ENCODE results near the gene SULT1C3.
"Not testable (repeated sequence)": the region's sequence is repeated elsewhere in the genome, so short reads cannot be mapped to it uniquely, and the experiment has no call there.

SULT1C3 gene

DNA sequence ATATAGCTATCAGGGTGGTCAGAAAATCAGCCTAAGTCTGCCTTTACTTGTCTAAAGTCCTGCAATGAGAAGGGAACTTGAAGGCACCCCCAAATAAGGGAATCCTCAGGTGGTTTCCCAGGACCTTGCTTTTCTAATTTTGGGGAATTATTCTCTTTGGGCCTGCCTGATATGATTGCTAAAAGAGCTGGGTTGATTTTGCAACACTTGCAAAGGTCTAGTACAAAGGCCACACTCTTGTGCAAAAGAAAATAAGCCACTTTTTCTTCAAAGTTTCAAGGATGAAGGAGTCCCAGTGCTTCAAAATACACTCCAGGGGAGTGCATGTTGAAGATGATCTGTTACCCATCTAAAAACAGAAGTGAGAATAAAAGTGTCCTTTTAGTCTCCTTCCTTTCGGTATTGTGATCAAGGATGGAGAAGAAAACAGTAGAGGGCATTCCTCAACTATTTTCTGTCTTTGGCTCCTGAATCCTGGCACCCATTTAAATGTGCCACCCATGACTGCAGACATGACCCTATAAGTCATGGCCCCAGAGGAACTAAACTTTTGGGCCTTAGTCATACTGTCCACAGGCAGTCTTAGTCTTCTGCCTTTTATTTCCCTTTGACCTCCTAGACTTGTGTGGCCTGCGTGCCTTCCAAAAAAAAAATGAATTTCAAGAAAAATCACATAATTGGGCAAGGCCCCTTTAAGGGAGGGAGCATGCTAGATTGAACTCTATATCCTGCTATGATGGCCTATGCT, 5.1 kb downstream of the SULT1C3 start:
- DNase-seq (ENCODE audit: low read depth): no peak

DNA sequence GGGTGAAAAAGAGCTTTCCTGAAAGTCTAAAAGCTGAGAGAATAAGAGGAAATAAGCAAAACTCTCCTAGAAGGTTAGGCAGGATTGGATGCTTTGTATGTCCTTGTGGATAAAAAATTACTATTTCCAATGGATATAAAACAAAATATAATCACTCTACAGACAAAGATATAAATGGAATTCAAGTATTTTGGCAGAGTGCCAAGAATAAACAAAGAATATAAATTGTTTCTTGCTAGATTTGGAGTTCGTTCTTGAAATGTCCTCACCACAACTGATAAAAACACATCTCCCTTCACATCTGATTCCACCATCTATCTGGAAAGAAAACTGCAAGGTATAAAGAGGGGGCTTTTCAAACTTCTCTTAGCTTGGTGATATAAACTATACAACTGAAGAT, 13.3 kb downstream of the SULT1C3 start:
- DNase-seq (ENCODE audit: low read depth): no peak

DNA sequence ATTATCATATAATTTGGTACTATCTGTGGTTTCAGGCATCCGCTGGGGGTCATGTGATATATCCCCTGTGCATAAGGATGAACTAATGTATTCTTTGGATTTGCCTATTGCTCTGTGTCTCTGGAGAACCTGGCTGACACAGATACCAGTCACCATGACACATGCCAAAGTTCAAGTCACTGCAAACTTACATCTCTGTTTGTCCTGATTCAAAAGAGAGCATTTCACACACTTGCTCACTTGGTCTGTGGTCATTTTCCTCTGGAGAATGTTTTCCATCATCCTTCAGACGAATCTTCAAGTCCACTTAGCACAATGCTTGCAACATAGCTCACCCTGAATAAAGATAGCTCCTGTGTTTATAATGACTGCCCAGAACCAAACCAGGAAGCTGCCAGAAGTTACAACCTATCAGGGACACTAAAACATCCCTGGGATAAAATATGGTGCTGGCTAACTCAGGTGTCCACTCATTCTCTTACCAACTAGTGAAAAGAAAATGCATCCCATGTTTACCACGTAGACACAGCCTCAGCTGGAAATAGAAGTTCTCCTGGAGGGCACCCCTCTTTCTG, 18.1 kb downstream of the SULT1C3 start:
- no peak for DNase-seq (ENCODE audit: low read depth)

DNA sequence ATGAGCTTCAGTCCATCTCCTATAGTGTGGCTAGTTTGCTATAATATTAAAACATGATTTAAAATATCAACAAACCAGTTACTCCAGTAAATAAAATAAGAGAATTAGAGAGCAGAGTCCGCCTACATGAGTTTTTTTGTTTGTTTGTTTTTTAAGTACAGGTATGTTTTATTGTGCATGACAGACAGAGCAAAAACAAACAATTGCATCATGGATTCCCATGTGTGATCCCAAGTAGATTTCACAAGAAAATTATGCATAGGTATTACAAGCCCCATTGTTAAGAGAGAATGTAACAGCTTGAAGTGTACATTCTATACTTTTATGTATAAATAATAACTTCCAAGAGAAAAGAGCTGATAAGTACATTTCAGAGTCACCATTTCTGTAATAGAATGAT, 21.0 kb downstream of the SULT1C3 start:
- DNase-seq (ENCODE audit: low read depth): no peak

DNA sequence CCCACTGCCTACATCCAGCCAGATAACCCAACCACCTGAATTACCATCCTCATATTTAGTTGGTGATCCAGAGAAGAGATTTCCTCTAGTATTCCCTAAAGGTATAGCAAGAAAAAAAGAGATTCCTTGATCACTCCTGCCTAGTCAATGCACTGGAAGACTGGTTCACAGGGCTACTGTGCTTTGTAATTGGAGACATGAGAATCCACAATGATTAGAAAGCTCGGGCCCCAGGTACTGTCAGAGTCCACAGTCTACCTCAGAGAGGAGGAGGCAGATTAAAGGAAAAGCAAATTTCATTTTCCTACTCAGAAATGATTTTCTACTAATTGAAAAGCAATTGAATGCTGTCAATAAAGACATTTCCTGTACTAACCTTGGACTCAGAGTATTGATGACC, 22.3 kb downstream of the SULT1C3 start:
- DNase-seq (ENCODE audit: low read depth): no peak

DNA sequence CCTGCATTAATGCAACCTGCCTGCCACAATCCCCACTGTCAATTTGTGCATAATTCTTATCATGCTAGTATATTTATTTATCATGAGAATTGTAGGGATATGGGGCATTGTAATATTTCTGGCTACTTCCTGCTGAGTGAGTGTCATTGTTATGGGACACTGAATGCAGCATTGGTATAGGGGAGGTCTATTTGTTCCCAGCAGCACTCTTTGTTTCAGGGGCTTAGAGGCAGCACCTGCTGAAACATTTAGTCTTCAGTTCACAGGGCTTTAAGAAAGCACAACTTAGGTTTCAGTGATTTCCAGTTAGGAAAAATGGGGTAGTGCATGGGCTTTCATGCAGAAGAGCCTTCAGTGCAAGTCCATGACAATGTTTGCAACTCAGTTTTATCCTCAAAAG, 23.6 kb downstream of the SULT1C3 start:
- DNase-seq (ENCODE audit: low read depth): no peak

DNA sequence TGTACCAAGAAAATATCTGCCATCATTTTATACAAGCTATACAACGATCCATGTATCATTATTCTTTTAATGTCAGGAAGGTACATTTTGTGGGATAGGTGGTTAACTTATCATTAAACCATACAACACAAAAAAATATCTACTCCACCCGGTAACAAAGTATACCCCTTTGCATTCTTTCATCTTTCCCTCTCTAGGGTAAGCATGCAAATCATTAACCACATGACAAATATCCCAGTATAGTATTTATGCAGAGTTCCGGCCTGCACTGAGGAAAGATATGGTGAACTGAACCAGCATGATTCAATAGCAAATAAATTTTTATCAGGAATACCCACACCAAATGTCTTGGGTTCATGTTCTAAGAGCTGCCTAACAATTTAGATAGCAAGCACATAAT, 26.4 kb downstream of the SULT1C3 start:
- DNase-seq (ENCODE audit: low read depth): no peak

DNA sequence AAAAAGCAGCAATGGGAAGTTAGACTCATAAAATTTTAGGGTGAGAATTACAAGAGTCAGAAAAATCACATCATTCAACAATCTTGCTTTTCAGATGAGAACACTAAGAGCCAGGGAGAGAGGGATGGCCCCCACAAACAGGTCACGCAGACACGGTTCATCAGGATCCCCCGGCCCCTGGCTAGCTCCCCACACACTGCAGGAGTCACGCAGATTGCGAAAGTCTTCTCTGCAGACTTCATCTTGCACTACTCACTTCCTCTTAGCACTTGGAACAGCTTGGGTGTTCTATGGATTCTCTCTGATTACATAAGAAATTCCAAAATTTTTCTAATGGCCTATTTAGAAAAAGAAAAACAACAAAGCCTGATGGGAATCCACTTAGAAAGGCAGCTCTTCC, 27.3 kb downstream of the SULT1C3 start:
- no peak for DNase-seq (ENCODE audit: low read depth)

DNA sequence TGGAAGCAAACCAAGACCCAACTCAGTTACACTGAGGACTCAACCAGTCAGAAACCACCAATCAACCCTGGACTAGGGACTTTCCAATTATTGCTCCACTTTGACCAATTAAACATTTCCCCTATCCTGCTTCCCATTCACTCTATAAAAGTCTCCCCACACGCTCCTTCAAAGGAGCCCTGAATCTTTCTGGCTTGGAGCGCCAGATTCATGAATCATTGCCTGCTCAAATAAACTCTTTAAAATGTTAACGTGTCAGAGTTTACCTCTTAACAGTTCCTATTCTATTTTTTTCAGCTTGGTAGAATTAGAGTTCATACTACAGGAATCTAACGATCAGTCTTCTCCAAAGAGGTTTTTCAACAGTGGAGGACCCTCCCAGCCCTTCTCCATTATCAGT, 28.2 kb downstream of the SULT1C3 start:
- DNase-seq (ENCODE audit: low read depth): no peak

DNA sequence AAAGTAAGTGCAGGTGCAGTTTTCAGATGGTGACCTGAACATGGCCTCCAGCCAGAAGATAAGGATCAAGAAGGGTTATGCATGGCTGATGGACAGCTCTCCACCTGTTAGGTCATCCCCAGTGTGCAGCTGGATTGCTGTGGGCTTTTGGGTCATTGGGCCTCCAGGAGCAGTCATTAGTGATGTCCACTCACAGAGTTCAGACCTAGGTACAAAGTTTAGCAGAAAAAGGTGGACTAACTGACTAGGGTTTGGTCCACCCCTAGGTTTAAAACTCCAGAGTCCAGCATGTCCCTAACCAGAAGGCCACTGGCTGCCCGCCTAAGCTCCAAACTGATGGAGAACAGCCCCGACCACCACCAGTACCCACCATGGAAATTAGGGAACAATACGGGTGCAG, 30.6 kb downstream of the SULT1C3 start:
- DNase-seq (ENCODE audit: low read depth): no peak

DNA sequence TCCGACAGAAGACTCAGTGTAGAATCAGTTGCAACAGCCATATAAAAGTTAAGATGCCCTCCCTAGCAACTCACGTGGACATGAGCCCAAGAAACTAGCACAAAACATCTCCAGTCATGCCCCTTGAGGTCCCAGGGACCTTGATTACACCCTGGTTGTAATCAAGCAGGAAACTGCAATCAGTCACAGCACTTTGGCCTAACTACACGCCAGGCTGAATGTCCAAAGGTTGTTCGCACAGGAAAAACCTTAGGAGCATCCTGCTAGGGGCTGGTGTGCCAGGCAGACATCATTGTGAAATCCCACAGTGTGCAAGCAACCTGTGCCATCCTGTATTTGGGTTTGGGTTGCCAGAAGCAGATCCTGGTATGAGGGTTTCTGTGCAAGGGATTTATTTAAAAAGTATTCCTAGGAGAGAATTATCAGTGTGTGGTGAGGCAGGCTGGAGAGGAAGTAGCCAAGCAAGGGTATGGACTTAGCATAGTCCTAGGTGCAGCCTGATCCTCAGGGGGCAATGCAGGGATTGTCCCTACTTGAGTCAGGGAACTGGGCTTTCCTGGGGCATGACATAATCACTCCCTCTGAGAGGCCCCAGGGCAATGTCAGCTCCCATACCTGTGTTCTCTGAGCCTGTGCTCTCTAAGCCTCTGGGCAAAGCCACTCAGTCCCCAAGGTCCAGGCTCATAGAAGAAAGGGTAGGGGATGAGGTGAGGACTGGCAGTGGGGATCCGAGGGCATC, 31.2 kb downstream of the SULT1C3 start:
- no peak for DNase-seq (ENCODE audit: low read depth)

DNA sequence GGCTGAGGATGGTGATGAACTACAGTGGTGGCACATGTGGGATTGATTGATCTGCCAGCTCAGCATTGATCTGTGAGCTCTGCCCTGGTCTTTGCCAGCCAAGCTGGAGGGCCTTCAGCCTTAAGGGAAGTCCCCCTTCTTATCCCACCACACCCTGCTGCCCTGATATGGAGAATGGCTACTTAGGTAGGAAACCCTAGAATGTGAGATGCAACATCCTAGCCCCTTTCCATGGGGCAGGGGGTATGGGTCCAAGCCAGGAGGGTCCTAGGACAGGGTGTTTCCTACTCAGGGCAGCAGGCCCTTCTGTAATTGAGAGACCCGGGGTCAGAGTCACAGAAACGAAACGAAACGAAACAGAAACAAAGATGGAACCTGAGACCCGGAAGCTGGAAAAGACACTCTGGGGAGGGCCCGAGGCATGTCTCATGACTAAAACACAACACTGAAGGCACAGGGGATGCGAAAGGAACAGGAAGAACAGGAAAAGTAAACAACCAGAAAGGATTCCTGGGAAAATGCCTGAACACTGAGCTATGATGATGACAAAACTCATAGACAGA, 32.0 kb downstream of the SULT1C3 start:
- DNase-seq (ENCODE audit: low read depth): no peak

DNA sequence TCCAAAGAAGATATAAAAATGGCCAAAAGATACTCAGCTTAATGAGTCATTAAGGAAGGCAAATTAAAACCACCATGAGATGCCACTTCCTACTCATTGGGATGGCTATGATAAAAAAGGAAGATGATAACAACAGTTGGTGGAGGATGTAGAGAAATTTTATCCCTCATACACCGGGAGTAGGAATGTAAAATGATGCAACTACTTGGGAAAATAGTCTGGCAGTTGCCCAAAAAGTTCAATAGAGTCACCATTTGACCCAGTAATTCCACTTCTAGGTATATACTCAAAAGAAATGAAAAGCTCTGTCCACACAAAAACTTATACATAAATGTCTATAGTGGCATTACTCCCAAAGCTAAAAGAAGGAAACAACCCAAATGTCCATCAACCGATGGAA, 38.9 kb downstream of the SULT1C3 start:
- no peak for DNase-seq (ENCODE audit: low read depth)

DNA sequence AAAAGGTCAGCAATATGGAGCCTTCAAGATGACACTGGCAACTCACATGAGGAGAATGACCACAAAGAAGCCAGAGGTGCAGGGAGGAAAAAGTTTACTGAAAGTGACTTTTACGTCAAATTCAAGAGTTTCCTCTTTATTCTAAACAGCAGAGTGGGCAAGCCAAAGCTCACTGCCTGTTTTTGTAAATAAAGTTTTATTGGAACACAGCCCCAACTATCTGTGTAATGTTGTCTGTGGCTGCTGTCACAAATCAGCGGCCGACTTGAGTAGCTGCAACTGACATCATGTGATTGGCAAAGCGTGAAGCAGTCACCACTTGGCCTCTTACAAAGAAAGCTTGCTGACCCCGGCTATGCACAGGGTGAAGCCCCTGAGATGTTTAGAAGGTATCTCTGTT, 39.7 kb downstream of the SULT1C3 start:
- DNase-seq (ENCODE audit: low read depth): no peak

DNA sequence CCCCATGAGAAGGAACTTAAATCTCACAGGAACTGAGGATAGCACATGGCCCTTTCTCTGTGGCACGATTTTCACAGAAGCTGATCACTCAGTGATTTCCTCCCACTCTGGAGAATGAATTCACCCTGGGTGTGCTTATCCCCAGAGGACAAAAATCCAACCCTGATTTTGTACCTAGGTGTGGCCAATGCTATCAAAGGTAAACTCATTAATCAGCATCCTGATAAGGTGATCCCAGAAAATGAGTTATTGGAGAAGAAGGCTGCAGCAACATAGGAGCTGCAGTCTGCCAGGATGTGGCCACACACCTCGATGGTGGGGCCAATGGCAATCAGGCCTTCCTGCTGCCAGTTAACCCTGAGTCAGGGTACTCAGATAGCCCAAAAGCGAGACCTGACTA, 40.7 kb downstream of the SULT1C3 start:
- no peak for DNase-seq (ENCODE audit: low read depth)

DNA sequence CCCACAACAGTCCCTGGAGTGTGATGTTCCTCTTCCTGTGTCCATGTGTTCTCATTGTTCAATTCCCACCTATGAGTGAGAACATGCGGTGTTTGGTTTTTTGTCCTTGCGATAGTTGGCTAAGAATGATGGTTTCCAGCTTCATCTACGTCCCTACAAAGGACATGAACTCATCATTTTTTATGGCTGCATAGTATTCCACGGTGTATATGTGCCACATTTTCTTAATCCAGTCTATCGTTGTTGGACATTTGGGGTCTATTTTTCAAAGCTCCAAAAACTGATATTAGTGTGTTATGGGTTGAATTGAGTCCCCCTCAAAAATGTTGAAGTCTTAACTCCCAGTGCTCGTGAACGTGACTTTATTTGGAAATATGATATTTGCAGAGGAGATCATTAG, 44.8 kb downstream of the SULT1C3 start:
- not testable (repeated sequence) for DNase-seq (ENCODE audit: low read depth)

DNA sequence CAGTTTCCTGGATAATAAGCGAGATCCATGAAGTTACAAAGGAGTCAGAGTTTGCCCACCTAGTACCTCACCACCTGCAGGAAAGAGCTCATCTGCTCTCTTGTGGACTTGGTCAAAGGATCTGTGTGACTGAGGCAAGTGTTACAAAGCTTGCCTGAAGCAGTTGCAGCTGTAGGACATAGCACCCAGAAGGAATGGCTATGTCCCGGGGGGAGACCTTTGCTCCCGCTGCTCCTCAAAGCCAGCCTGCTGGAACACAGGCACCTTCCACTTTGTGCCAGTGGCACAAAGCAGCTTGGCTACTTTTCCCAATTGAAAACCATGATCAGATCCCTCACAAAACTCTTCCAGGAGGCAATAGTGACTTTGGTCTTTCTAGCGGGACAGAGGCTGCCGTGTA, 45.8 kb downstream of the SULT1C3 start:
- no peak for DNase-seq (ENCODE audit: low read depth)

DNA sequence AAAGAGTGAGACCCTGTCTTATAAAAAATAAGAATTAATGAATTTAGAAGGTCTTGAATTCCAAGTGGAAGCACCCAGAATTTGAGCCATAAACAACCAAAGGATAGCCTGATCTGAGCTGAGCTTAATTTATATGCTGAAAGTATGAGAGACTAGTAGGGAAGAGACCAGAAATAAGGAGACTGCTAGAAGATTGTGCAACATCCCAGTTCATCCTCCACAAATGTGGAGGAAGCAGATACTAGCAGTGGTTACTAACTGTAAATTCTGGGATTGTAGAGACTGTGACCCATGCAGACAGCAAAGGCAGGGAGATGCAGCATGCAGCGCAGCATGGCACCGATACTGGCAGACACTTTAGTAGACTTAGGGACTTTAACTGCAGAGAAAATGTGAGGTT, 47.4 kb downstream of the SULT1C3 start:
- DNase-seq (ENCODE audit: low read depth): no peak

DNA sequence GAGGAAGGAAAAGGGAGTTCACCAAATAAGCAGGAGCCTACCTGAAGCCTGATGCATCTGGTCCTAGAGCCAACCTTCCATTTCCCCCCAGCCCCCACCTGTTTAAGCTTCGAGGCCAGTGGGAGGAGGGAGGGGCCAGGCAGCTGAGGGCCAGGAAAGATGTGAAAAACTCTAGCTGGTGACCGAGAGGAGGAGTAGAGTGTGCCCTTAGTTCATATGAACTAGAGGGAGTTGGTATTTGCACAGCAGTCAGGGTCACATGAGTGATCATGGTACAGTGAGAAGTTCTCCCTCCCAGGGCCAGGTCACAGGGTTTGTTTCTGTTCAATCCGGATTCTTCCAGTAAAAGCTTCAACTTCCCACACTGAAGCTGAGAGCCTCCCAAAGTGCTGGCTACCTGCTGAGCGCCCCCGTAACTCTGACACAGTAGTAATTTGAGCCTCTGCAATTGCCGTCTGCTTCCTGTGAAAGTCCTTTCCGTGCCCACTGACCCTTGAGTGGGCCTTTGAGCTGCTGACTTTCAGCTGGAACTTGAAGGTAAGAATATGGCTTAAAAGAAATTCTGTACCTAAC, 48.9 kb downstream of the SULT1C3 start, which contains the start of gene SULT1C2:
Gene SULT1C2 (plus strand): TSS at position 362 of the 573 bp plus-strand sequence. CDS start 4,773 bp downstream, outside the sequence.
- DNase-seq (ENCODE audit: low read depth): no peak

DNA sequence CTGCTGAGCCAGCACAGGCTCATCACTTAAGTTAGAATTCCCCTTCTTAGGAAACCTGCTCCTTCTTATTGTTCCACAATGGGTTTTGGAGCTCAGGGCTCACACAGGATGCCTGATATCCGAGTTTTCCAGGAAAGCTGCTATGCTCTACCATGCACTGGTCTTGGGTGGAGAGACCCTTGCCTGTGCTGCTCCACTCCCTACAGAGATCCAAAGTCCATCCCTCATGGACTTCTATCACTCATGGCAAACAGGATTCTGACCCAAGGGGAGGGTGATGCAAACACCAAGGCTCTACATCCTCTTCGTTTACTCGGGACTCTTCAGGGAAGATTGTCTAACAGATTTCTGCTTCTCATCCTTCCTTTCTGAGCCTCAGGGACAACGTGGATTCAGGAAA, 54.1 kb downstream of the SULT1C3 start:
- DNase-seq (ENCODE audit: low read depth): no peak

DNA sequence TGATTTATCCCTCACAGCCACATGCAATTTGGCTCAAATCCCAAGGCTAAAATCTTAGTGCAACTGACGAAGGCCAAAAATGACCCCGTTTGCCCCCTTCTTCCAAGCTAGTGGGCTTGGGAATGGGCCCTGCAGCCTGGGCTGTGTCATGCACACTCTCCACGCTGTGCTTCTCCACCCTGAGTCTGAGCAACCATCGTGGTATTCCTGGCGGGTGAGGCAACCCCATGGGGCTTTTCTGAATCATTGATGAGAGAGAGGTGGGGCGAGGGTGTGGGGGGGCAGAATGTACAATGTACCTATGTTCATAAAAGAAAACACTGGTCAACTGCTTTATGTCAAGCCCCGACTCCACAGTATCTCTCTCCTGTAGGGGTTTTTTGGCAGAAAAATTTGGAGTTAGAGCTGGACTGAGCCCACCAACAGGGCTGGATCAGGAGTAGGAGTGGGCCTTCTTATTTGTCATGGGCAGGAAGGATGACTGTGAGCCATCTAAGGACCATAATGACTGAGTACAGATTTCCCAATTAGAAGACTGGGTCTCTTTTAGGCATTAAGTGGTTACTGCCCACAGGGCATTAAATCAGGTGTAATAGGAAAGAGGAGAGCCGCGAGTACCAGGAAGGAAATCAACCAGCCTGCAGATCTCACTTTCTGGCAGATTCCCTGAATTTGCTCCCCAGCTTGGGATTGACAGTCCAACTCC, 57.8 kb downstream of the SULT1C3 start:
- no peak for DNase-seq (ENCODE audit: low read depth)

DNA sequence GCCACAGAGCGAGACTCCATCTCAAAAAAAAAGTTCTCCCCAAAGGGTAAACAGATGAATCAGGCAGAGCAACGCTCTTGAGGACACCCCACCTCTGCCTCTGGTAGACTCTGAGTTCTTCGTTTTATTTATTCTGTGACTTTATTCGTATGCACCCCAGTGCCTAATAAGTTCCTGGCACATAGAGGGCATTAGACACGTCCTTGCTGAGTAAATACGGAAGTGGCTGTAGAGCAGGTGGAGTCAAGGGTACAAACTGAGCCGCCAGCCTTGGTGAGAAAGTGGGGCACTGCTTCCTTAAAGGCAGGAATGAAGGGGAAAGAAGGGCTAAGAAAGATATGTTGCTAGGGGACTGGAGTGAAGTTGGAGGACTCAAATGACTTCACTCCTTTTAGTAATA, 61.8 kb downstream of the SULT1C3 start:
- DNase-seq (ENCODE audit: low read depth): no peak

All from activated T-cell treated with anti-CD3 and anti-CD28 coated beads for 24 hours (primary cell).